Adrenal gland (tissue), 12 donors: ENCODE results near the gene TMEM254. TPM values are rescaled to one million over a fixed set of nuclear protein-coding genes. Genes with fewer than 3 reads are reported as not detected.

Experiments used
- DNase-seq, 7 donors: peaks; one replicate each; pipeline ENCODE4 v3.0.0-alpha.2; 2019 to 2020
- H3K27ac ChIP-seq, 5 donors: fragments of 200-600 bp; sonication (generic) in 4 of 5; 1 replicate in 3 of 5; 2 replicates in 2 of 5; pipeline versions ENCODE4 v1.5.1 to v1.8.0; 2016 to 2020; ENCODE audit warnings: mild to moderate bottlenecking in 1 of 5
- H3K27me3 ChIP-seq: fragments of 200-600 bp; 2 replicates; pipeline ENCODE4 v1.8.0; 2021
- H3K36me3 ChIP-seq, 2 donors: fragments of 200-600 bp; replicated peaks in 1 of 2; 1 replicate in 1 of 2; 2 replicates in 1 of 2; pipeline versions ENCODE4 v1.5.1 to v1.8.0; 2018 to 2022
- H3K4me1 ChIP-seq, 2 donors: fragments of 200-600 bp; replicated peaks in 1 of 2; 1 replicate in 1 of 2; 2 replicates in 1 of 2; pipeline versions ENCODE4 v1.5.1 to v1.8.0; 2018 to 2021
- H3K4me3 ChIP-seq, 4 donors: fragments of 200-600 bp; sonication (generic) in 3 of 4; one replicate each; pipeline ENCODE4 v1.5.1; 2016 to 2018
- H3K9me3 ChIP-seq, 3 donors: fragments of 200-600 bp; sonication (generic) in 1 of 3; replicated peaks in 1 of 3; 1 replicate in 2 of 3; 2 replicates in 1 of 3; pipeline versions ENCODE4 v1.5.1 to v1.8.0; 2016 to 2021
- CTCF ChIP-seq, 6 experiments: fragments of 450-650 bp in 4 of 6; fragments of 200-600 bp in 2 of 6; sonication (generic) in 1 of 6; IDR thresholded peaks; 1 replicate in 5 of 6; 2 replicates in 1 of 6; pipeline versions ENCODE4 v1.5.1 to v1.8.0; 2016 to 2021; ENCODE audit warnings: antibody characterized with exemption in 6 of 6, mild to moderate bottlenecking in 2 of 6, moderate library complexity in 1 of 6
- POLR2A ChIP-seq, 2 donors: fragments of 450-650 bp; IDR thresholded peaks; one replicate each; pipeline ENCODE4 v1.6.1; 2017; ENCODE audit warnings: antibody characterized with exemption in 2 of 2, mild to moderate bottlenecking in 2 of 2, moderate library complexity in 1 of 2
- WGBS, 4 donors: extraction: QIAGEN DNeasy Blood & Tissue Kit in 2 of 4; methylation state at CpG; one replicate each; pipeline versions ENCODE4 v1.1.5 to v1.1.7; 2013 to 2017; 5-methylcytosine and 5-hydroxymethylcytosine counted together
- intact Hi-C, 2 donors: fragments of 100-400 bp; cut with DNase I; formaldehyde crosslinking; loops; one replicate each; pipeline versions ENCODE4 v1.14.1 to v1.15.0; 2022 to 2023
- polyA plus RNA-seq, 3 donors: library from polyadenylated mRNA; stranded (reverse); fragments of 200-250 nt in 2 of 3; fragments of 350-450 nt in 1 of 3; fragmentation: Illumina TruSeq in 1 of 3; extraction: RNeasy Lipid Tissue Mini Kit (QIAGEN cat#74804) in 1 of 3; gene quantifications; one replicate each; pipeline ENCODE4 v1.2.3, GENCODE V29; 2013 to 2014
- total RNA-seq, 9 donors: library from RNA; depleted of rRNA in 4 of 9; stranded (reverse); fragments of >200 nt in 4 of 9; fragments of 120-200 nt in 1 of 9; fragmentation: NEBNext Ultra II Directional in 1 of 9; extraction: Animal tissue kit (Norgen Biotek cat#: 25700) in 1 of 9; gene quantifications; one replicate each; pipeline versions ENCODE4 v1.1.0 to v1.2.4, GENCODE V29; 2013 to 2023
- donor health status: healthy with polysubstance abuse.
- donor health status: Bipolar disorder and iron deficiency.
- donor health status: DM: yes; HTN: yes; CAD: no.
- donor health status: DM: no; HTN: no; CAD: no.
- donor health status: DM: no; HTN: no; CAD: no.
- donor health status: DM: yes; HTN: yes; CAD: no.

Gene TMEM254
- total and polyA plus RNA-seq, 12 donors = 8.8 to 47.2 (median 27.1) TPM

- no peaks in the 10 kb centered on the region for H3K27me3 ChIP-seq
- no peaks in the 10 kb centered on the region for H3K9me3 ChIP-seq
- H3K4me1 ChIP-seq = no peaks in the 10 kb centered on the region
- 89 to 96% (median 92%) methylated on average over 2 to 3 of the region's 3 CpGs for WGBS, 4 donors
- H3K4me3 ChIP-seq = no peak overlapping the region
- H3K27ac ChIP-seq = no peak overlapping the region
- no peak for DNase-seq
- intact Hi-C loops = no loop called here
- TF ChIP-seq POLR2A (IDR thresholded peaks at IDR 0.05) = no peak
- TF ChIP-seq CTCF (IDR thresholded peaks at IDR 0.05) = no peak
- no peaks in the 10 kb centered on the region for H3K36me3 ChIP-seq
Measured at GRCh38 chr10:80070057-80070456, 8.4 kb upstream of the TMEM254 start.

- TF ChIP-seq CTCF (IDR thresholded peaks at IDR 0.05) (no peak), POLR2A (IDR thresholded peaks at IDR 0.05) (no peak)
- DNase-seq = no peak
- Histone ChIP-seq H3K27me3 (no peaks in the 10 kb centered on the region), H3K9me3 (no peaks in the 10 kb centered on the region), H3K27ac (no peak overlapping the region), H3K4me3 (no peak overlapping the region), H3K4me1 (no peaks in the 10 kb centered on the region), H3K36me3 (no peaks in the 10 kb centered on the region)
- 94 to 100% (median 96%) methylated on average over 2 of the region's 2 CpGs for WGBS, 4 donors
- intact Hi-C loops = no loop called here
Measured at GRCh38 chr10:80072584-80072983, 5.9 kb upstream of the TMEM254 start.

GRCh38 chr10:80075781-80076180 is 2.7 kb upstream of the TMEM254 start:
- peak in 2 of 7 donors; percentile 17 to 35 for DNase-seq

GRCh38 chr10:80077869-80078447 is 507 bp upstream of the TMEM254 start:
- Histone ChIP-seq H3K4me1 (peaks cover 4 to 14% of the 10 kb centered on the region in 2 donors), H3K9me3 (no peaks in the 10 kb centered on the region), H3K4me3 (peak overlapping the region; percentile 62 to 74 (median 69)), H3K27me3 (no peaks in the 10 kb centered on the region), H3K27ac (peak overlapping the region; percentile 73 to 98 (median 90)), H3K36me3 (peaks cover 0 to 9% of the 10 kb centered on the region in 2 donors)
- DNase-seq = no peak
- TF ChIP-seq CTCF (IDR thresholded peaks at IDR 0.05) (no peak), POLR2A (IDR thresholded peaks at IDR 0.05) (no peak)
- 34 to 68% (median 38%) methylated on average over 8 to 14 of the region's 14 CpGs for WGBS, 4 donors
- intact Hi-C loops = no loop called here

More at GRCh38 chr10:80075781-80076180, 2.7 kb upstream of the TMEM254 start:
- intact Hi-C loops = no loop called here
- Histone ChIP-seq H3K4me1 (peaks cover 4 to 14% of the 10 kb centered on the region in 2 donors), H3K27me3 (no peaks in the 10 kb centered on the region), H3K27ac (no peak overlapping the region), H3K9me3 (no peaks in the 10 kb centered on the region), H3K36me3 (no peaks in the 10 kb centered on the region), H3K4me3 (no peak overlapping the region)
- TF ChIP-seq POLR2A (IDR thresholded peaks at IDR 0.05) = no peak
- TF ChIP-seq CTCF (IDR thresholded peaks at IDR 0.05) = no peak
- WGBS, 4 donors = 36 to 63% (median 56%) methylated on average over 1 of the region's 1 CpG
